Gastroesophageal sphincter (tissue), 3 donors: ENCODE measurements around the gene OLFML2A.

ENCODE experiments used
- EP300 ChIP-seq: sonication (generic); formaldehyde crosslinking; IDR thresholded peaks from one replicate; pipeline ENCODE4 v1.6.1; 2017; ENCODE audit warnings: antibody characterized with exemption, mild to moderate bottlenecking
- POLR2A ChIP-seq, 2 donors: fragments of 450-650 bp; IDR thresholded peaks; one replicate each; pipeline ENCODE4 v1.6.1; 2017; ENCODE audit warnings: antibody characterized with exemption in 2 of 2, mild to moderate bottlenecking in 2 of 2, moderate library complexity in 1 of 2
- POLR2AphosphoS5 ChIP-seq: sonication (generic); formaldehyde crosslinking; IDR thresholded peaks from one replicate; pipeline ENCODE4 v1.6.1; 2017; ENCODE audit warnings: antibody characterized with exemption
- TF ChIP-seq, protein P1 (sequence below), 4 experiments: fragments of 200-600 bp in 2 of 4; fragments of 450-650 bp in 2 of 4; sonication (generic) in 1 of 4; IDR thresholded peaks; one replicate each; pipeline ENCODE4 v1.5.1; 2017 to 2019; ENCODE audit warnings: antibody characterized with exemption in 4 of 4, mild to moderate bottlenecking in 2 of 4, moderate library complexity in 2 of 4

DNA sequence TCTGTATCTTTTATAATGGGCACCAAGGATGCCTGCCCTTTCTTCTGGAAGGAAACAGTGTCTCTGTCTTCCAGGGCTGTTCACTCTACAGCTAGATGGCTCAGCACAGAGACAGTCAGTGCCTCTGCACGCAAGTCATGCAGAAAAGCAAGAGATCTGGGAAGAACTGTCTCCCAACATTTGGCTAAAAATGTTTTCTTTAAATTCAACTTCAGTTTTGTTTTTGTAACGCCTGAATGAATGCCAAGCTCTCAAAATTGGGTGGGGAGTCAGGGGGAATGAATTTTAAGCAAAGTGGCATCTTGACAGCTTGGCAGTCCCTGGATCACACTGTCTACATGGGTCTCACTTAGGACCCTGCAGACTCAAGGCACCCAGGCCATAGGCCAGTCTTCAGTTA lies 12.6 kb downstream of the OLFML2A start:
- TF ChIP-seq, protein P1, sequence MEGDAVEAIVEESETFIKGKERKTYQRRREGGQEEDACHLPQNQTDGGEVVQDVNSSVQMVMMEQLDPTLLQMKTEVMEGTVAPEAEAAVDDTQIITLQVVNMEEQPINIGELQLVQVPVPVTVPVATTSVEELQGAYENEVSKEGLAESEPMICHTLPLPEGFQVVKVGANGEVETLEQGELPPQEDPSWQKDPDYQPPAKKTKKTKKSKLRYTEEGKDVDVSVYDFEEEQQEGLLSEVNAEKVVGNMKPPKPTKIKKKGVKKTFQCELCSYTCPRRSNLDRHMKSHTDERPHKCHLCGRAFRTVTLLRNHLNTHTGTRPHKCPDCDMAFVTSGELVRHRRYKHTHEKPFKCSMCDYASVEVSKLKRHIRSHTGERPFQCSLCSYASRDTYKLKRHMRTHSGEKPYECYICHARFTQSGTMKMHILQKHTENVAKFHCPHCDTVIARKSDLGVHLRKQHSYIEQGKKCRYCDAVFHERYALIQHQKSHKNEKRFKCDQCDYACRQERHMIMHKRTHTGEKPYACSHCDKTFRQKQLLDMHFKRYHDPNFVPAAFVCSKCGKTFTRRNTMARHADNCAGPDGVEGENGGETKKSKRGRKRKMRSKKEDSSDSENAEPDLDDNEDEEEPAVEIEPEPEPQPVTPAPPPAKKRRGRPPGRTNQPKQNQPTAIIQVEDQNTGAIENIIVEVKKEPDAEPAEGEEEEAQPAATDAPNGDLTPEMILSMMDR (IDR thresholded peaks at IDR 0.05), result no peak
- TF ChIP-seq EP300 (no peak), POLR2AphosphoS5 (no peak), POLR2A (IDR thresholded peaks at IDR 0.05) (no peak)
